GM18868 (cell line): ENCODE data around the gene PLEKHM1.

Experiments used
- ATAC-seq: cut with Tn5 transposase; IDR thresholded peaks from one replicate; pipeline ENCODE4 v1.9.1; 2021; ENCODE audit warnings: mild to moderate bottlenecking, moderate library complexity; ENCODE audit not compliant: unreplicated experiment

The PLEKHM1 gene

DNA sequence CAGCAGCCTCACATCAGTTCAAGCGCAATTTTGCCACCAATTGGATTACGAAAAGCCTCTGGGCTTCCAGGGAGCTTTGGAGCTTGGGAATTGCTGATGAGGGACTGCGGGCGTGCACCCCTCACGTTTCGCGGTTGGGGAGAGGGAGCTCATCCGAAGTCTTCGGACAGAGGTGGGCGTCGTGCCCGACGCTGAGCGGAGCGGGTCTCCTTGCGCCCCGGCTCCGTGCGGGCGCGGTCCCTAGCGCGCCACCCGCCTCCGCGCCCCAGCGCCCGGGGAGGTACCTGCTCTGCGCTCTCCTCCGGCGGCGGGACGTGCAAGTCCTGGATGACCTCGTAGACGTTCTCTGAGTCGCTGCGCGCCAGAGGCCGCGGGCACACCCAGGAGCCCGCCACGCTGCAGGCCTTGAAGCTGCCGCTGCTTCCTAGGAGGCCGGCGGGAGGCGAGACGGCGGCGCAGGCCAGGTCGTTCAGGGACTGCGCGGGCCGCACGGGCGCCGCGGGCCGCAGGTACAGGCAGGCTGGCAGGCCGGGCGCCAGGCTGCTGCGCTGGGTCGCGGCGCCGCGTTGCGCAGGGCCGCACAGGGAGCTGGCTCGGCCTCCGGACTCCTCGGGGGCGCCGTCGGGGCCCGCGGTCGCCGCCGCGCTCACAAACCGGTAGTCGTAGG lies 61.0 kb downstream of the PLEKHM1 start:
- ATAC-seq: no peak

DNA sequence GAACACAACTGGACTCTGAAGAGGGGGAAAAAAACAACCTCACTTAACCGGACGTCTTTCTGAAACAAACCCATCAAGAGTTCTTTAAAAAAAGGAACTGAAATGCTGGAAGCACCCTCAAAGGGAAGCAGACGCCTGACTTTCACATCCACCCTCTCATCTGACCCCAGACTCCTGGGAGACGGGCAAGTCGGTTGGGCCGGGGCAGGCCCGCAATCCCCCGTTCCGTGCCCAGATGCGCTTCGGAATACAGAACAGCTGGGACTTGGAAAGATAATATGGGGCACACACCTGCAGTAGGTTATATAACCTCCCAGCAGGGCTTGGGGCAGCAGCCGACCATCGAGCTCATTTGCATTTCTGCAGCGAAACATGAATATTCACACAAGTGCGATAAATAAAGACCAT lies 61.6 kb downstream of the PLEKHM1 start:
- ATAC-seq: no peak

DNA sequence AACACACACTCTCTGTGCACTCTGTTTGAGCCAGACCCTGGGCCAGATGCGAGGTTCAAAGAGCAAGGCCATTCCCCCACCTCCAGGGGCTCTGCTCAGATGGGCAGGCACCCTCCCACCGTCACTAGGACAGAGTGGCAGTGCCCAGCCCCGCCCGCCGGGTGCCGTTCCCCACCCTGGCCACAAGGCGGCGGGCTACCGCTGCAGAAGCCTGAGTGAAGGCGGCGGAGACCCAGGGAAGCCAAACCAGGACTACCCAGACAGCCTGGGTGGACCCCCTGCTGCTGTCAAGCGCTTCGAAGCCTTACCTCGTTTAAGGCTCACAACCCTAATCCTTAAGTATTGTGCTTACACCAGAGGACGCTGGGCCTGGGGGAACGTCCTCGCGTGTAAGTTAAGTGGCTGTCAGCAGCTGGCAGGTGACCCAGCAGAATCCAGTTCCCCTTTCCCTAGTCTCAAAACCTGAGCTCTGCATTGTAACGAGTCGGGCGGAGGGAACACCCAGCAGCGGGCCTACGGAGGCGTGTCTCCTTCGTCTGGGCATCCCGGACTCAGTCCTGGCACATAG lies 62.4 kb downstream of the PLEKHM1 start:
- ATAC-seq: no peak

DNA sequence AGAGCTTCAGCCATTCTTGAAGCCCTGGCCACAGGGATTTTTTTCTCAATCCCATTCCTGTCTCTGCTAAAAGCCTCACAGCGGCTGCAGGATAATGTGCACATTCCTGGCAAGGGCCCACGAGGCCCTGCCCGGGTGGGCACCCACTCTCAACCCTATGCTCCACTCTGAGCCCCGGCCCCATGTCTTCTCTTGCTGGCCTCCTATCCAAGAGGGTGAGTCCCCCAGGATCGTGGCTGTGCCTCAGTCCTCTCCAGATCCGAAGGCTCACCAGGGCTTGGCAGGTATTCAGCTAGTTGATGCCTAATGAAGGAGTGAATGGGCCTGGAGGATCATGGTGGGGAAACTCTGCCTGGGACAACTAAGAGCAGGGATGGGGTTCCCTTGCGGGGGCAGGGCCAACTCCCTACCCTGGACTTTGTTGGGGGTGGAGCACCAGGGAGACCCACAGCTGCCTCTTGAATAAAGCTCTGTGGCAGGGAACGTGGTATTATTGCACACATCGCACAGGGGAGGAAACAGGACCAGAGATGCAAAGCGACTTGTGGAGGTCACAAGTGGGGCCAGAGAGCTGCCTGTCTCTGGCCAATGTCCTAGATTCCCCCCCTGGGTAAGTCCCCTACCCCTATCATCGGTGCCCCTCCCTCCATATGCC lies 63.2 kb downstream of the PLEKHM1 start:
- no peak for ATAC-seq

DNA sequence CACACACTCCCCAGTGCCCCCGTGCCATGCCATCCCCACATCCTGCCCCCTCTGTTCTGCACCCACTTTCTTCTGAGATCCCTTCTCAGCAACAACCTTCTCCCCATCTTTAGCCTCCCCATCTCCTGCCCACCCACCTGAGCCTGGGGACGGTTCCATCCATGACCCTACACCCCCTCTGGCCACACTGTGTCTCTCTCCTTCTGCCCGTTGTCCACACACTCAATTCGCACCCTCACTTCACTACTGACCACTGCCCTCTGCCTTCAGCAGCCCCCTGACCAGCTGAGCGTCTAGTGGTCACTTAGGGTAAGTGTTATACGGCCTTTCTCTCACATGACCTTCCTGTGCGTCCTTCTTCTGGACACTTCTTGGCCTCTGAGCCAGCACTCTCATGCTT lies 64.0 kb downstream of the PLEKHM1 start:
- no peak for ATAC-seq

DNA sequence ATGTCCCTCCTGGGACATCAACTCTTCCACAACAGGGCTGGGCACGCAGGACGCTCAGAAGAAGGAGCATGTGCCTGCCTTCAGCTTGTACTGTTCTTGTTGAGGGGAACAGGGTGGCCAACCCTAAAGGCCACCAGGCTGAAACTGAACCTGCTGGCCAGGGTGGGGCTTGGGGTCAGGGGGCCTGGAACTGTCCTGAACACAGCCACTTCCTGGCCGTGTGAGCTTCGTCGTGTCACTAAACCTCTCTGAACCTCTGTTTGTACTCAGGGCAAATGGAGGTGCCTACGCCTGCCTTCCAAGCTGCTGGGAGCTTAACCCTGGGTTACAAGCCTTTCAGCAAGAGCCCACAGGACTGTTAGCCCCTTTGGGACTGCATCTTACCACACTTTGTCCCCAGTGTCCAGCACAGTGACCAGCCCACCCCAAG lies 64.5 kb downstream of the PLEKHM1 start:
- ATAC-seq: no peak

DNA sequence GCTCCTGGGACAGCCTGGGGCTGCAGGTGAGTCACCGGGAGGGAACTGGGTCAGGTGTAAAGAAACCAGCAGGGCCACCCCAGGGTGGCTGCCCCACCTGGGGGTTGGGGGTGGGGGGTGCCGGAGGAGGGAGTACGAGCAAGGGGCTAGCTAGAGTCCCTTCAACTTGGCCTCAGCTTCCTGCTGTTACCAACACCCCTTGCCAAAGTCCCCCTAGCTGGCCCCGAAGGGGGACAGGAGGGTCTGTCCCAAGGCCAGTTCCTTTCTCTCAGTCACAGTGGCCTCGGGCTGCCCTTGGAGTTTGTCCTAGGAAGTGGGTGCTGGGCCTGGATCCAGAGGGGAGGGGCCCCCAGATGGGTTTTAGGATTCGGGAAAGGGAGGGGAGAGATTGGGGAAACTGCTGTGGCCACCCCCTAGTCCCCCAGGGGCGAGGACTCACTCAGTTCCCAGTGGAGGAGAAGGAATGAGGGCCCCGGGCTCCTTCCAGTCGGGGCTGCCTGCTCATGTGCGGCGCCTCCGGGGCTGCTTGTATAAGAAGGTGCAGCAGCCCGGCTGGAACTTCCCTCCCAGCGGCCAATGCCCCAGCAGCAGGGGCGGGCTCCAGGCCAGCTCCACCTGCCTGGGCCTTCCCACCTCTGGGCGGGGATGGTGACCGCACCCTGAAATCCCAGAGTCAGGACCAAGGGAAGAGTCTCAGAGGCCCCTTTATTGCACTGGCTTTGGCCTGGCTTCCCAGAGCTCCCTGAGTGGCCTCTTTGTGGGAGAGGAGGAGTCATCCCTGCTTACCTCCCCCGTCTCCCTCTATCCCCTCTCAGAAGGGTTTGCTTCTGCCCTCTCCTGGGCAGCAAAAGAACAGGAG lies 65.2 kb downstream of the PLEKHM1 start:
- no peak for ATAC-seq

DNA sequence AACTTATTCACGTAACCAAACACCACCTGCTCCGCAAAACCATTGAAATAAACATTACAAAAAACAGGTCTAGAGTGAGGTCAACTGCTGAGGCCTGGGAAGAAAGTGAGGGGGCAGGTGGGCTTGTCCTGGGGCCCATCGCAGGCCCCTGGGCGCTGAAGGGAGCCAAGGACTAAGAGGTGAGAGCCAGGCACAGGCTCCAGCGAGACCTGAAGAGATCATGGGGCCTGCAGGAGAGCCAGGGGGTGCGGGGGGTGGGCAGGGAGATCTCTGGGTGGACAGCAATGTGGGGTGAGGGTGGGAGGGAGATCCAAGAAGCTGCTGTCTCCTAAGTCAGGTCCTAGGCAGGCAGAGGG lies 65.8 kb downstream of the PLEKHM1 start:
- ATAC-seq: no peak

DNA sequence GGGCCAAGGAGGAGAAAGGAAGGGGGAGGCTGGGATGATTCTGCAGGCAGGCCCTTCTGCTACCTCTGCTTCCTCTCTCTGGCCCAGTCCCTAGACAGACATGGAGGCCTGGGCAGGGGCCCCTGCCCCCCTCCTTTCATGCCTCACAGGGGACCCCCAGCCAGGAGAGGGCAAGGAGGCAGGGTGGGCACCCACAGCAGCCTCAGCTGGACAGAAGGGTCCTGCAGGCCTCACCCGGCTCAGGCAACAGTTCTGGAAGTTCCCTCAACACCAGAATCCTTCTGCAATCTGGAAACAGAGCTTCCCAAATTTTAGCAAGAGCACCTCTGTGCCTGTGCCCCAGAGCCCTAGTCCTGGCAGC lies 66.6 kb downstream of the PLEKHM1 start:
- no peak for ATAC-seq

DNA sequence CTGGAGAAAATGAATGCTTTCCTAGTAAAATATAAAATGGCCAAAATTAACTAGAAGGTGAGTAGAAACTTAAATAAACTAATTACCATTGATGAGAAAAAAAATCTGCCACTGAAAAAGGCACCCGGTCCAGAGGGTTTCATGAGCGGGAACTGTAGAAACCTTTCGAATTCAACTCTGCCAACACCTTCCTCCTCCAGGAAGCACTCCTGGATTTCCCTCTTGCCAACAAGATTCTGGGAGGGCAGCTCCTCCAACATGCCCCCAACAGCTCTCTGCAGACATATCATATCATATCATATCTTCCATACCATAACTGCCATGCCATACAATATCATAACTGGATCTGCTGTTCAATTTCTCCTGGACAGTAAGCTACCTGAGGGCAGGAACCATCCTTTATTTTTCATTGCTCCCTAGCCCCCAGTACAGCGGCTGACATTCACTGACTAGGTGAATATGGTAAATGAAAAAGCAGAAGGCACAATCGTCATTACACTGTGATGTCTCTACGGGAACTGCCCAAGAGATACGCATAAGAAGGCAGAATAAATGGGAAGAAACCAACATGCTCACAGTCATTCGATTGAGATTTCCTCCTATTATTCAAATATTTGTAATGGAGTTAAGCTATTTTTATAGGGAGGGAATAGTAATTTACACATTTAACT lies 67.1 kb downstream of the PLEKHM1 start:
- no peak for ATAC-seq

DNA sequence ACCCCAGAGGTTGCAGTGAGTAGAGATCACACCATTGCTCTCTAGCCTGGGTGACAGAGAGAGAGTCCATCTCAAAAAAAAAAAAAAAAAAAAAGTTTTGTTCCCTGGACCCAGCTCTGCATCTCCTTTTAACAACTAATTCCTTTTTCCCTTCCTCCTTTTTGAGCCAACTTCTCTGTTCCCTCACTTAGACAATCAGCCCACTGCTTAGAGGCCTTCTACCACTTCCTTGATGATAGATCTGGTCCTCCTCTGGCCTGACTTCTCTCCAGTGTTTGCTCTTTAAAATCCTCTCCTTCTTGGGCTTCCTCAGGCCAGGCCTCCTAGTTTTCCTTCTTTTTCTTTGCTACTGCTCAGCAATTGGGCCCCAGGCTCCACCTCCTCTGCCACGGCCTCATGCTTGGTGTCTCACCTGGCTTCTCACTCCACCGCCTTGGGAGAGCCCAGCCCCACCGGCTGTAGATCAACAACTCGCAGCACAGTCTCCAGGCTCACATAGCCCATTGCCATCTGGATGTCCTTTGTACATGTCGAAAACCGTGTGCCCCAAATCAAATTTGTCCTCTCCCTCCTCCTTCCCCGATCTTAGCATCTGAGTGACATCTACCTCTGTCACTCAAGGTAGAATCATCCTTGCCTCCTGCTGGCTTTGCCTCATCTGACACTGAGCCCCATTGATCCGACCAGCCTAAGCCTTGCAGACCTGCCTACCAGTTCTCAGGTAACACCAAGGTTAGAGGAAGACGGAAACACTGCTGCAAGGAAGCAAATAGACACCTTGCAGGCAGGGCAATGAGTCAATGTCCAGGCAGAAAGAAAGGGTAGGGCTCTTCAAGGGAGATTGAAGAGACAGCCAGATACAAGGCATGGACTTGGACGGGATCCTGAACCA lies 75.3 kb downstream of the PLEKHM1 start:
- no peak for ATAC-seq

DNA sequence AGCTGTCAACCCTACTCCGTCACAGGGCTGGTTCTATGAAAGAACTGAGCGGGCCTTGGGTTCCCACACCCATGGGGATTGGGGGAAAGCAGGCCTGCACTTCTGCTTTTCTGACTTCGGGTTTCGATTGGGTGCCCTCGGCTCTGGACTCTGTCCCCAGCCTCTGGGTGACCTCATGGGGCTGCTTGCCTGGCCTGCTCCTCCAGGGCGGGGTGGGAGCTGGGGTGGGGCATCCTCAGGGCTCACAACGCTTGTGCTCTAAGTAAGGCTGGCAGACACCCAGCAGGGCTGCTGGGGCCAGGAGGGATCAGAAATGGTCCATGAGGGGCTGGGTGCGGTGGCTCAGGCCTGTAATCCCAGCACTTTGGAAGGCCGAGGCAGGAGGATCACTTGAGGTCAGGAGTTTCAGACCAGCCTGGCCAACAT lies 77.0 kb downstream of the PLEKHM1 start:
- no peak for ATAC-seq

DNA sequence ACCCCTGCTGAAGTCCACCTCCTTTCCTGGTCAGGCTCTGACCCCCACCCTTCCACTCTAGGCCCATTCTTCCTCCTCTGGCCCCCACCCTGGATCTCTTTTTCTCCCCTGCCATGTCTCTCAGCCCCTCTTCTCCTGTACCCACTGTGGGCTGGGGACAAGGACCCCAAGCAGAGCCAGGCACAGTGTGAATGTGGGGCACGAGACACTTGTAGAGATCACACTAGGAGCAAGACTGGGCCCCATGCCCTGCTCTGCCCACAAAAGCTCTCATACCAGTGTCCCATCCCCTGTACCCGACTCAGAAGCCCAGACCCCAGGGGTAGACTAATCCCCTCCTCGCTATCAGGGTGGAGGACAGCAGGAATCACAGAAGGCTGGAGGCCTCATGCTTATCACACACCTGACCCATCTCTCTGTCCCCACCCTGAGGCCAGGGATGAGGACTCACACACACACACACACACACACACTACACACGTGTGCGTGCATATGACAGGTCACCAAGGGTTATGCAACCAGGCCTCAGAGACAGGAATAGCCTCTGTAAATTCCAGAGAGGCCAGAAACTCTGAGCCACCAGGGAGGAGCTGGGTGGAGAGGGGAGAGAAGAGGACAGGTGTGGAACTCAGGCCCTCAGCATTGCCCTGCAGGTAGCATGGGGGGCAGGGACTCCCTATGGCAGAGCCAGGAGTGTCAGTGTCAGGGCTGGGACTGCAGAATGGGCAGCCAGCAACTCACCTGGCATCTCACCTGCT lies 79.0 kb downstream of the PLEKHM1 start:
- ATAC-seq: no peak

DNA sequence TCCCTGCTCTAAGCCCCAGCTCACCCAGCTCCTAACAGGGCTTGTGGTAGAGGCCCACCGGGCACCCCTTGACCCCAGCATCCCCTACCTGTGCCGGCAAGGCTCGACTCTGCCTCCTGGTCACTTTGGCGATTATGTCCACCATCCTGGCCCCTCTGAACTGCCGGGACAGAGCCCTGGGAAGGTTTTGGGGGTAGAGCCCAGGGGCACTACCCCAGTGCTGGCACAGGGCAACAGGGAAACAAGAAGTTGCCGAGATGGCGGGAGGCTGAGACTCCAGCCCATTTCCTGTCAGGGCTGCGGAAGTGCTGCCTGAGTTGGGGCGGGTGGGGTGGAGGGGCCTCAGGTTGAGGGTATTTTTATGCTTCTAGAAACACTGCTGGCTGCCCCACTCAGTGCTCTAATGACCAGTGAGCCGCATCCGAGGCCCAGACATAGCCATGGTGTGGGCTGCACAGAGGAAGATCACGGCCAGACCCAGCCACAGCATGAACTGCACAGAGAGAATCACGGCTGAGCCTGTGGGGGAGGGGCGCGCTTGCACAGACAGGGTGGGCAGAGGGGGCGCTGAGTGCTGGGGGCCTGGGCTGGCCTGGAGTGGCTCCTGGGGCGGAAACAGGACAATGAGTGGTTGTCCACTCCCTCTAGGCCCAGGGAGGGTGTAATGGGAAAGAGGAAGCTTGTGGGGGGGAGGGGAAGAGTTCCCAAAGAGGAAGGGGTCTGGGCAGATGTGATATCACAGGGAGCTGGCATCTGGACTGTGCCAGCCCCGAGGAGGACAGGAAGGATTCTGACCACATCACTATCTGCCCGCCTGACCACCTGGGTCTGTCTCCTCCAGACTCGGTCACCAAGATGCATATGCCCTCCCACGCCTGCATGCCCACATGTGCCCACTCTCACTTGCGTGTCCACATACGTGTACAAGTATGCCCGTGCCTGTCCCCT lies 80.1 kb downstream of the PLEKHM1 start:
- ATAC-seq: peak; percentile 44

DNA sequence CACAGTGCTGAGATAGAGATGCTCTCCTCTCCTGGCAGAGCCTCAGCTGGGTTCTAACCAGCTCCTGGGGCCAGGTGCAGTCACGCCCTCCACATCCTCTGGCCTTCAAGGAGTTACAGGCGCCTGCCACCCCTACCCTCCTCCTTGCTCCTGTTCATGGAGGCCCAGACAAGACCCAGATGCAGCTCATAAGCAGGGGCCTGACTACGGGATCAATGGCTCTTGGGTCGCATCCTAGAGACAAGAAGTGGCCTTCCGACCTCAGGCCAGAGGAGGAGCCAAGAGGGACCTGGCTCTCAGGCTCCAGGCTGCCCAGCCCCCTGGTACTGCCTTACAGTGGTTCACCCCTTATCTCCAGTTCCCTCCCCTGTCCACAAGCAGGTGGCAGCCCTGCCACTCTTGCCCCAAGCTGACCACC lies 80.9 kb downstream of the PLEKHM1 start:
- no peak for ATAC-seq

DNA sequence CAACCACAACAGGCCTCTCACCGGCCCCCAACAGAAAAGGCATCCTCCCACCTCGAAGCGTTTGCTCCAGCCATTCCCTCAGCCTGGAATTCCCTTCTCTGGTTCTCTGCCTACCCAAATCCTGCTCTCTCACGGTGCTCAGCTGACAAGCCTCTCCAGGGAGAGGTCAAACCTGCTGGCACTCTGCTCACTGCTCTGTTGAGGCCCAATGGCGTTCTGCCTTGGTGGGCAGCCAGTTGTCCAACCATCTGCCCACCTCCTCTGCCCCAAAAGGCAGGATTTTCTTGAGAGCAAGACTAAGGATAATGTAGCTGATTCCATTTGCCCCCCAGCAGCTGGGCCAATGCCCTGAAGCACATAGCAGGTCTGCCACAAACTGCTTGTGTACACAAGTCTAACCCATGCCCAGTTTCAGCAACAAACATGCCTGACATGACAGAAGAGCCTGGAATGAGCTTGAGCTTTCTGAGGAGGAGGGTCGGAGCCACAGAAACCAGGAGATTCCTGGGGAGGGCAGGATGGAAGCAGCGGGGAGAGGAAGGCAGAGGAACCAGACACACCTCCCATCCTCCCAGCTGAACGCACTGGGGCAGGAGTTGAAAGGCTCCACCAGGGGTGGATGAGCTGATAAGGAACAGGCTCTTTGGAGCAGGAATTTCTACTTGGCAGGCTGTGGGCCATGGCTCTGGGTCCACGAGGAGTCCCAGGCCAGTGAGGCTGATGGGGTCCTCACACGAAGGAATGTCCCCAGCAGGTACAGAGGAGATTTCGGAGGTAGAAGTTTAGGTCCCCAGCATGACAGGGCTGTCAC lies 81.7 kb downstream of the PLEKHM1 start:
- no peak for ATAC-seq

DNA sequence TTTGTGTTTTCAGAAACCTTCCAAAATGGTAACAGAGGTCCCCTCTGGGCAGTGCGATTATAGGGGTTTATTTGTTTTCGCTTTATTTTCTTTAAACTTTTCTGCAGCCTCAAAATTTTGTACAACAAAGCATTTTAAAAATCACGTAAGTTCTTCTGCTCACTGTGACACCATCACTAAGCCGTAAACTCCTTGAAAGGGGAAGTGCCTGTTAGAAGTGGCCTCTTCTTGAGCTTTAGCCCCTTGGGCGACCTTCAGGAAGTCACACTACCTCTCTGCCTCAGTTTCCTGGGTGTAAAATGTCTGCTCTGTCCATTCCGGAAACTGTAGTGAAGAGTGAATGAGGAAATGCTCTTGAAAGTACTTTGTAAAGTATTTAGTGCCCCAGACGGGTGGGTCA lies 84.4 kb downstream of the PLEKHM1 start:
- no peak for ATAC-seq
